ENCODE data around the gene LOXL1.

The LOXL1 gene

DNA sequence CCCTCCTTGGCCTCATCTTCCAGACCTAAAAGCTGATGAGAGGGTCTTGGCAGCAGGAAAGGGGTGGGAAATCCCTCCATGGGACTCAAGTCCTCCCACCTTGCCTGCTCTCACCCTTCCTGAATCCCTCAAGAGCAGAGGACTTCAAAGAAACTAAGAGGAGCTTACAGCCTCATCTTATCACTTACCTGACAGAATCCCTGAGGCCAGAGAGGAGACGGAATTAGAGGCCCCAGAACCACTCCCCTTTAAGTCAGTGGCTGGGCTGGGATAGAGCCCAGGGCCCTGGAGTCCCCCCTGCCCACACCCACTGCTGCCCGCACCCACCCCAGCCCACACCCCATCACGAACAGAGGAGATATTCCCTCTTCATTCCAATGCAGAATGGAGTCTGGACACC lies 15.2 kb downstream of the LOXL1 start:
- no peak for DNase-seq

GRCh38 chr15:73941871-73942635 lies 15.8 kb downstream of the LOXL1 start:
- DNase-seq = peak; percentile 37

DNA sequence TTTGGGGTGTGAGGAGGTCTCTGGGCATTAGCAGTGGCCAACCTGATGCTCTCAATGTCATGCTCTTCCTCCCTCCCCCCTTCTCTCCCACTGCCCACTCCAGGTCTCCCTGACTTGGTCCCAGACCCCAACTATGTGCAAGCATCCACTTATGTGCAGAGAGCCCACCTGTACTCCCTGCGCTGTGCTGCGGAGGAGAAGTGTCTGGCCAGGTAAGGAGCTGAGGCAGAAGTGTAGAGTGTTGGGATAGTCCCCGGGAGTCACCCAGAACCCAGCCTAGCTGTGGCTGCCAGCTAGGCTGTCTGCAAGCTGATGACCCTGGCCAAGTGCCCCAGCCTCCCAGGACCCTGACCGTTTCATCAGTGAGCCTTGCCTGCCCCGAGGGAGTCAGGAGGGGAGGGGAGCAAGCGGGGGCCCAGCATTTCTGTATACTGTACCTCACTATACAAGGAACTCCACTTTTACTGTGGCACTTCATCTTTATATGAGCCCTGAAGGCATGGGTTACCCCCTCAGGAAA lies 16.5 kb downstream of the LOXL1 start:
- DNase-seq = no peak

GRCh38 chr15:73944161-73945129 lies 18.2 kb downstream of the LOXL1 start:
- no peak for DNase-seq

DNA sequence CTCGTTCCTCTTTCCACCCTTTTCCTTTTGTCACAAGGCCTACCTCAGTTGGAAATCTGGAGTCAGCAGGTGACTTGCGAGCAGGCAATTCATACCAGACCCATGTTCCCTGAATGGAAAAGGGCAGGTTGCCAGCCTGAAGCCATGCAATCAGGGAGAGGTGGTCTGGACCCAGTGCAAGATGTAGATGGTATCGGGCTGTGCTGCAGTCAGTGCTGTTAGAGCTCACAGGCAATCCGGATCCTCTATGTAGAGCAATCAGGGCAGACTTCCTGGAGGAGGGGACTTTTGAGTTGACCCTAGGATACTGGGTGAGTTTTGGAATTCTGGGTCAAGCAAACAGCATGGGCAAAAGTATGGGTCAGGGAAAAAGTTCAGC lies 18.9 kb downstream of the LOXL1 start:
- no peak for DNase-seq

GRCh38 chr15:73946046-73946721 lies 19.9 kb downstream of the LOXL1 start:
- no peak for DNase-seq

- DNase-seq = no peak
Measured at GRCh38 chr15:73946795-73947370, 20.6 kb downstream of the LOXL1 start.

GRCh38 chr15:73947651-73948050 lies 21.4 kb downstream of the LOXL1 start:
- DNase-seq = no peak

GRCh38 chr15:73948396-73948795 lies 22.1 kb downstream of the LOXL1 start:
- no peak for DNase-seq

- no peak for DNase-seq
Measured at GRCh38 chr15:73948982-73949381, 22.7 kb downstream of the LOXL1 start.

- no peak for DNase-seq
Measured at GRCh38 chr15:73949496-73949895, 23.2 kb downstream of the LOXL1 start.

DNA sequence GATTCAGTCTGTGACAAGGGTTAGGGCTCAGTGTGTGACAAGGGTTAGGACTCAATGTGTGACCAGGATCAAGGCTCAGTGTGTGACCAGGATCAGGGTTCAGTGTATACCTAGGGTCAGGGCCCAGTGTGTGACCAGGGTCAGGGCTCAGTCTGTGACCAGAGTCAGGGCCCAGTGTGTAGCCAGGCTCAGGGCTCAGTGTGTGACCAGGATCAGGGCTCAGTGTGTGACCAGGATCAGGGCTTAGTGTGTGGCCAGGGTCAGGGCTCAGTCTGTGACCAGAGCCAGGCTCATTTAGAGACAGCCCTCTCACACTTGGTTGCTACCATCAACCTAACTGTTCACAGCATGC lies 24.2 kb downstream of the LOXL1 start:
- no peak for DNase-seq

- peak; percentile 76 for DNase-seq
Measured at GRCh38 chr15:73950831-73951561, 24.7 kb downstream of the LOXL1 start.

- DNase-seq = no peak
Measured at GRCh38 chr15:73951601-73952000, 25.3 kb downstream of the LOXL1 start.

GRCh38 chr15:73952171-73952912 lies 26.1 kb downstream of the LOXL1 start:
- no peak for DNase-seq

DNA sequence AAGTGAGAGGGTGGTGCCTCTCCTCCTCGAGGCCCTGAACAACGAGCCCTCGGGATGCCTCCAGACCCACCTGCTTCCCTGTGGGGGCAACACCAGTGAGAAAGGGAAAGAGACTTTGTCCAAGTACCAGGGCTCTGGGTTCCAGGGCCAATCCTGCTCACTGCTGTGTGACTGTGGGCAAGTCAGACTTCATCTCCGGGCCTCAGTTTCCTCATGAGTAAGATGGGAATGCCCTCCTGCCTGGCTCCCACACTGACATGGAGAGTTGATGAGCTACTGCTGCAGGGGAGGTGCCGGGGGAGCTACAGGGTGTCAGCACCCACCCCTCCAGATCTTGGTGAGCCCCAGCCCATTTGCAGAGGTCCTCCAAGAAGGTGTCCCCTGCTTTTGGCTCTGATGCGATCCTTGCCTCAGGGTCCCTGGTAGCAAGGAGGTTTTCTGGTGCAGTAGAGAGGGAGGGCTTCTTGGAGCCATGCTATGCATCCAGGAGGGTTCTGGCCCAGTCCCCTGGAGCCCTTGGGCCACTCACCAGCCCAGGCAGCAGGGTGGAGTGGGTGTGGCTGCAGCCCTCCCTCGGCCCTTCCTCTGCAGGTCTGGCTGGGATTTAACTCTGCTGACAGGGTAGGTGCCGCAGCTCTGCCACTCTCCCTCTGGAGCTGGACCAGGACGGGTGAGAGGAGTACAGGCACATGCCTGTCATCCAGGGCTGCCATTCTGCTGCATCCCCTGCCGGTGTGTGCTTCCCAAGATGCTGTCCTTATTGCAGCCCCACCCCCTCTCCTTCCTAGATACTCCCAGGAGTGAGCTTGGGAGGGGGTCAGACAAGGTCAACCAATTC lies 26.9 kb downstream of the LOXL1 start:
- no peak for DNase-seq

DNA sequence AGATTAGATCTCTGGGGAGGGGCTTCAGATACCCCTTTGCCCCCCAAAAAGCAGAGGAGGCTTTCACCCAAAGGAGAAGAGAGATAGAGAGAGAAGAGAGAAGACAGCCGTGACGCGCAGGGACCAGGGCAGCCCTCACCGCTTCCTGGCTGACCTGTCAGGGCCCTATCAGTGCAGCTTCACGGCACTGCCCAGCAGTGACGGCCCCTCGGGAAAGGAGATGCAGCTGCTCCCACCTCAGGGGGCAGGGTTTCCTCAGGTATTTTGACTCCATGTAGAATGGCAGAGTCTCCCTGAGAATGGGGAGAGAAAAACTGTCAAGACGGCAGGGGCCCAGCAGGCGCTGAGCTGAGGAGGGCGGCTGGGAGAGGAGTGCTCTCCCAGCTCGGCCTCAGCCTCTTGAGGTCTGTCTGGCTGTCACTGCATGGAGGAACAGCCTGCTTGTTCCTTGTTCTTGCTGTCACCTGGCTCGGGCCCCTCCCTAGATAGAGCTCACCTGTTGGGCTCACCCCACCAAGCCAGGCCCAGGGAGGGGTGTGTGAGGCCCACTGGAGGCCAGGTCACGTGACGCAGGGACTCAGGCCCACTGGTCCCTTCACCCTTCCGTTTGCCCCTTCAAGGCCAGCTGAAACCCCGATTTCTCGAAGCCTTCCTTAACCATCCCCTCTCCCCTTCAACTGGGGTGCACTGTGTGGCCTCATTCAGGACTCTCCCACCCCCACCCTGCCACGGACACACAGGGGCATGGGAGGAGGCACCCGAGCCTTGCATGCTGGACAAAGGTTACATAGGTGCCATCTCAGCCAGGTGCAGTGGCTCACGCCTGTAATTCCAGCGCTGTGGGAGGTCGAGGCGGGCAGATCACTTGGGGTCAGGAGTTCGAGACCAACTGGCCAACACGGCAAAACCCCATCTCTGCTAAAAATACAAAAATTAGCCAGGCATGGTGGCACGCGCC lies 28.2 kb downstream of the LOXL1 start:
- no peak for DNase-seq

- DNase-seq = no peak
Measured at GRCh38 chr15:73955326-73955725, 29.1 kb downstream of the LOXL1 start.

Data from CD4-positive, alpha-beta T cell treated with Interleukin-17A for 1 hour (primary cell).